Caco-2 (cell line): ENCODE data around the gene TUBA1A. TPM values are rescaled to one million over a fixed set of nuclear protein-coding genes. Genes with fewer than 3 reads are reported as not detected.

Experiments used
- BruUV-seq: library from RNA; stranded (reverse); fragments of 400-500 nt; replicated peaks from 2 replicates; lab custom pipeline; 2021; lab: Mats Ljungman, UMichigan
- CTCF ChIA-PET: fragments of 300-600 bp; sonication (Branson Sonifier 250); formaldehyde crosslinking; loops from one replicate; lab custom pipeline; 2022; ENCODE audit warnings: antibody characterized with exemption; lab: Charles Lee
- POLR2A ChIA-PET: fragments of 300-600 bp; sonication (Branson Sonifier 250); formaldehyde crosslinking; loops from one replicate; lab custom pipeline; 2022; ENCODE audit warnings: antibody characterized with exemption; lab: Charles Lee
- DNase-seq, 2 experiments: peaks; one replicate each; pipeline versions ENCODE4 v3.0.0 to v3.0.0-alpha.2; 2020 to 2022
- H3K27me3 ChIP-seq: replicated peaks from 2 replicates; pipeline ENCODE4 v1.6.0; 2011; ENCODE audit warnings: low read length; ENCODE audit not compliant: control insufficient read depth, insufficient read depth
- H3K36me3 ChIP-seq: 2 replicates; pipeline ENCODE4 v1.5.1; 2011; ENCODE audit warnings: low read length; ENCODE audit not compliant: control insufficient read depth, insufficient read depth
- H3K4me1 ChIP-seq: fragments of 250-450 bp; sonication (Bioruptor Pico); 2 replicates; pipeline ENCODE4 v1.5.1; 2020; ENCODE audit warnings: mild to moderate bottlenecking
- H3K4me3 ChIP-seq: 2 replicates; pipeline ENCODE4 v1.5.1; 2011; ENCODE audit warnings: low read depth, mild to moderate bottlenecking, control low read depth, low read length
- H3K9me3 ChIP-seq: fragments of 250-450 bp; sonication (Bioruptor Pico); 2 replicates; pipeline ENCODE4 v1.5.1; 2020; ENCODE audit warnings: mild to moderate bottlenecking, moderate library complexity
- H3K27ac Mint-ChIP-seq: one replicate; pipeline ENCODE4 v1.8.0; 2022; ENCODE audit warnings: mixed read lengths; ENCODE audit not compliant: unreplicated experiment
- H3K27me3 Mint-ChIP-seq: one replicate; pipeline ENCODE4 v1.8.0; 2022; ENCODE audit warnings: mixed read lengths; ENCODE audit not compliant: insufficient read depth, unreplicated experiment
- H3K36me3 Mint-ChIP-seq: one replicate; pipeline ENCODE4 v1.8.0; 2022; ENCODE audit warnings: mild to moderate bottlenecking, mixed read lengths; ENCODE audit not compliant: insufficient read depth, unreplicated experiment
- H3K4me1 Mint-ChIP-seq: one replicate; pipeline ENCODE4 v1.8.0; 2022; ENCODE audit warnings: low read depth, mixed read lengths; ENCODE audit not compliant: unreplicated experiment
- H3K4me3 Mint-ChIP-seq: one replicate; pipeline ENCODE4 v1.8.0; 2022; ENCODE audit warnings: mild to moderate bottlenecking, moderate library complexity, mixed read lengths; ENCODE audit not compliant: unreplicated experiment
- H3K9me3 Mint-ChIP-seq: one replicate; pipeline ENCODE4 v1.8.0; 2022; ENCODE audit warnings: mixed read lengths; ENCODE audit not compliant: unreplicated experiment
- intact Hi-C: fragments of 100-400 bp; cut with micrococcal nuclease; formaldehyde crosslinking; loops from one replicate; pipeline ENCODE4 v1.10.0; 2022; ENCODE audit not compliant: unreplicated experiment
- total RNA-seq: library from RNA; stranded (reverse); gene quantifications from 2 replicates; pipeline ENCODE4 v1.2.3, GENCODE V29; 2022
- TF ChIP-seq, protein P1 (sequence below), 2 experiments: fragments of 200-600 bp in 1 of 2; IDR thresholded peaks; 1 replicate in 1 of 2; 2 replicates in 1 of 2; pipeline versions ENCODE4 v1.5.1 to v1.8.0; 2011 to 2022; ENCODE audit warnings: antibody characterized with exemption in 1 of 2, control low read depth in 1 of 2, inconsistent platforms in 1 of 2, low read depth in 1 of 2, low read length in 1 of 2, mild to moderate bottlenecking in 1 of 2, moderate library complexity in 1 of 2; ENCODE audit not compliant: insufficient read depth in 1 of 2, severe bottlenecking in 1 of 2, unreplicated experiment in 1 of 2

The TUBA1A gene
- total RNA-seq, 1 experiment from 2014 or later: 9.1 TPM

GRCh38 chr12:49147384-49147783 is 41.5 kb downstream of the TUBA1A start:
- Histone ChIP-seq H3K4me3 (no peak overlapping the region), H3K9me3 (no peaks in the 10 kb centered on the region), H3K4me1 (no peaks in the 10 kb centered on the region), H3K27me3 (no peaks in the 10 kb centered on the region), H3K36me3 (no peaks in the 10 kb centered on the region)
- H3K4me1 Mint-ChIP-seq: no peaks in the 10 kb centered on the region
- no peak for DNase-seq
- H3K36me3 Mint-ChIP-seq: no peaks in the 10 kb centered on the region
- ChIA-PET CTCF (interaction anchor here (0.6 kb wide), 3 partner anchors 116 to 223 kb away, joined by 3 to 4 read pairs (median 3); no protein-coding TSS in a partner anchor), POLR2A (no interaction called here)
- H3K4me3 Mint-ChIP-seq: no peak overlapping the region
- no peaks in the 10 kb centered on the region for H3K27me3 Mint-ChIP-seq
- TF ChIP-seq, protein P1, sequence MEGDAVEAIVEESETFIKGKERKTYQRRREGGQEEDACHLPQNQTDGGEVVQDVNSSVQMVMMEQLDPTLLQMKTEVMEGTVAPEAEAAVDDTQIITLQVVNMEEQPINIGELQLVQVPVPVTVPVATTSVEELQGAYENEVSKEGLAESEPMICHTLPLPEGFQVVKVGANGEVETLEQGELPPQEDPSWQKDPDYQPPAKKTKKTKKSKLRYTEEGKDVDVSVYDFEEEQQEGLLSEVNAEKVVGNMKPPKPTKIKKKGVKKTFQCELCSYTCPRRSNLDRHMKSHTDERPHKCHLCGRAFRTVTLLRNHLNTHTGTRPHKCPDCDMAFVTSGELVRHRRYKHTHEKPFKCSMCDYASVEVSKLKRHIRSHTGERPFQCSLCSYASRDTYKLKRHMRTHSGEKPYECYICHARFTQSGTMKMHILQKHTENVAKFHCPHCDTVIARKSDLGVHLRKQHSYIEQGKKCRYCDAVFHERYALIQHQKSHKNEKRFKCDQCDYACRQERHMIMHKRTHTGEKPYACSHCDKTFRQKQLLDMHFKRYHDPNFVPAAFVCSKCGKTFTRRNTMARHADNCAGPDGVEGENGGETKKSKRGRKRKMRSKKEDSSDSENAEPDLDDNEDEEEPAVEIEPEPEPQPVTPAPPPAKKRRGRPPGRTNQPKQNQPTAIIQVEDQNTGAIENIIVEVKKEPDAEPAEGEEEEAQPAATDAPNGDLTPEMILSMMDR (IDR thresholded peaks at IDR 0.05; ENCODE audit: insufficient read depth in 1 of 2, low read depth in 1 of 2, low read length in 1 of 2, severe bottlenecking in 1 of 2, unreplicated experiment in 1 of 2): no peak
- no peaks in the 10 kb centered on the region for H3K9me3 Mint-ChIP-seq
- intact Hi-C loops: no loop called here
- no peak overlapping the region for H3K27ac Mint-ChIP-seq
- no TSS peak for BruUV-seq

DNA sequence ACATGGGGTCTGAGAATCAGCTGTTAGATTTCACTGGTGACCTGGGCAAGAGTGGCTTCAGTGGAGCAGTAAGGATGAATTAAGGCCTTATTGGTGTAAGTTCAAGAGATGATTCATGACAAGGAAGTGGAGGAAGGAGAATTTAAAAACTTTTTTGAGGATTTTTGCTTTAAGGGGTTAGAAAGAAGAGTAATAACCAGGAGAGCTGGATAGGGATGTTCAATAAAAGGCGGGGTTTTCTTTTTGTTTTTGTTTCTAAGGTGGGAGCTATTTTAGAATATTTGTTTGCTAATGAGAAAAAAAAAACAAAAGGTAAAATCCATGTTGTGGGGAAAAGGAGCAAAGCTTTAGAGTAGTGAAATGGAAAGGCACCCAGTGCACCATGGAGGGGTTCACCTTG is 42.5 kb downstream of the TUBA1A start:
- no peaks in the 10 kb centered on the region for H3K4me1 ChIP-seq
- H3K27ac Mint-ChIP-seq: no peak overlapping the region
- TF ChIP-seq, protein P1 (IDR thresholded peaks at IDR 0.05; ENCODE audit: insufficient read depth in 1 of 2, low read depth in 1 of 2, low read length in 1 of 2, severe bottlenecking in 1 of 2, unreplicated experiment in 1 of 2): no peak
- no peaks in the 10 kb centered on the region for H3K27me3 ChIP-seq
- H3K36me3 ChIP-seq: no peaks in the 10 kb centered on the region
- intact Hi-C loops: no loop called here
- ChIA-PET POLR2A (no interaction called here), CTCF (no interaction called here)
- H3K9me3 Mint-ChIP-seq: no peaks in the 10 kb centered on the region
- H3K9me3 ChIP-seq: no peaks in the 10 kb centered on the region
- no peak overlapping the region for H3K4me3 ChIP-seq
- no peak overlapping the region for H3K4me3 Mint-ChIP-seq
- H3K4me1 Mint-ChIP-seq: no peaks in the 10 kb centered on the region
- no peaks in the 10 kb centered on the region for H3K36me3 Mint-ChIP-seq
- no peaks in the 10 kb centered on the region for H3K27me3 Mint-ChIP-seq
- BruUV-seq: no TSS peak
- DNase-seq: no peak

- CTCF ChIA-PET: interaction anchor here (0.6 kb wide), 1 partner anchor 50 kb away, joined by 3 read pairs; no protein-coding TSS in a partner anchor
- no peaks in the 10 kb centered on the region for H3K4me1 Mint-ChIP-seq
These were observed 44.5 kb downstream of the TUBA1A start for GRCh38 chr12:49144384-49144783.

More at GRCh38 chr12:49144384-49144783, 44.5 kb downstream of the TUBA1A start:
- TF ChIP-seq, protein P1 (IDR thresholded peaks at IDR 0.05; ENCODE audit: insufficient read depth in 1 of 2, low read depth in 1 of 2, low read length in 1 of 2, severe bottlenecking in 1 of 2, unreplicated experiment in 1 of 2): no peak
- no peaks in the 10 kb centered on the region for H3K36me3 ChIP-seq
- H3K4me1 ChIP-seq: no peaks in the 10 kb centered on the region
- DNase-seq: no peak
- no peaks in the 10 kb centered on the region for H3K9me3 Mint-ChIP-seq
- no peaks in the 10 kb centered on the region for H3K27me3 ChIP-seq
- H3K36me3 Mint-ChIP-seq: peaks cover 5% of the 10 kb centered on the region
- intact Hi-C loops: no loop called here
- H3K4me3 ChIP-seq: no peak overlapping the region
- POLR2A ChIA-PET: no interaction called here
- no peaks in the 10 kb centered on the region for H3K9me3 ChIP-seq
- H3K27me3 Mint-ChIP-seq: no peaks in the 10 kb centered on the region
- BruUV-seq: no TSS peak
- no peak overlapping the region for H3K4me3 Mint-ChIP-seq
- no peak overlapping the region for H3K27ac Mint-ChIP-seq
